ENCODE measurements around the gene ADCYAP1R1.

DNA sequence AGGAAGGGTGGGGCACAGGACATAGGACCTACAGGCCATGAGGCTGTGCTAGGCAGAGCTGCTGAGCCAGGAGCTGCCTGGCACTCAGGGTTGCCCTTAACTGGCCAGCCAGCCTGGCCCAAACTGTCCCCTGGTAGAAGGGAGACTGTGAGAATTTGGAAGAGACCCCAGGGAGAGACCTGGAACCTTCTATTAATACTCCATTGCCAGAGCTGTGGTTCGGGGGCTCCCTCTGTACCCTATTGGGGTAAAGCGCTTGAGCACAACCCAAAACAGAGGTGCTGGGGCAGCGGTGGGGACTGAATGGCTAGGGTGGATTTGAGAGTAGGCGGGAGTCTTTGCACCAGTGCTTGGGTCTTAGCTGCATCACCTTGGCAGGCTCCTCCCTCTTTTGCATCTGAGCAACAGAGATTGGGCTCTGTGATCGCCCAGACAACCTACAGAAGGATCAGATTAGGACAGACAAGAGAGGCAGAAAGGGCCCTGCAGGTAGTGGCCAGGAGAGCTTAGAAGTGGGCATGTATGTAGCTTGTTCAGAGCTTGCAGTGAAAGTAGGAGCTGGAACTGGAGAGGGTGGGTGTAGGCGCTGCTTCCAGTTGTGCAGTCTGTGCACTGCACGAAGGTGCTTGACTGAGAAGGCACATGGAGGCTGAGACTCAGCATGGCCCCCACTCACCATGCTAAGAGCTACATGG is 53.3 kb downstream of the ADCYAP1R1 start:
- no peak for TF ChIP-seq EZH2 (IDR thresholded peaks at IDR 0.05; ENCODE audit: borderline replicate concordance, low read length)
- TF ChIP-seq, protein P1, sequence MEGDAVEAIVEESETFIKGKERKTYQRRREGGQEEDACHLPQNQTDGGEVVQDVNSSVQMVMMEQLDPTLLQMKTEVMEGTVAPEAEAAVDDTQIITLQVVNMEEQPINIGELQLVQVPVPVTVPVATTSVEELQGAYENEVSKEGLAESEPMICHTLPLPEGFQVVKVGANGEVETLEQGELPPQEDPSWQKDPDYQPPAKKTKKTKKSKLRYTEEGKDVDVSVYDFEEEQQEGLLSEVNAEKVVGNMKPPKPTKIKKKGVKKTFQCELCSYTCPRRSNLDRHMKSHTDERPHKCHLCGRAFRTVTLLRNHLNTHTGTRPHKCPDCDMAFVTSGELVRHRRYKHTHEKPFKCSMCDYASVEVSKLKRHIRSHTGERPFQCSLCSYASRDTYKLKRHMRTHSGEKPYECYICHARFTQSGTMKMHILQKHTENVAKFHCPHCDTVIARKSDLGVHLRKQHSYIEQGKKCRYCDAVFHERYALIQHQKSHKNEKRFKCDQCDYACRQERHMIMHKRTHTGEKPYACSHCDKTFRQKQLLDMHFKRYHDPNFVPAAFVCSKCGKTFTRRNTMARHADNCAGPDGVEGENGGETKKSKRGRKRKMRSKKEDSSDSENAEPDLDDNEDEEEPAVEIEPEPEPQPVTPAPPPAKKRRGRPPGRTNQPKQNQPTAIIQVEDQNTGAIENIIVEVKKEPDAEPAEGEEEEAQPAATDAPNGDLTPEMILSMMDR (conservative IDR thresholded peaks at IDR 0.05 in 1 of 2, IDR thresholded peaks at IDR 0.05 in 1 of 2; ENCODE audit: extremely low read depth in 1 of 2, insufficient read depth in 1 of 2, low read depth in 1 of 2, low read length in 2 of 2): no peak

All from mammary epithelial cell (primary cell).